ENCODE data around the gene PXK. TPM values are rescaled to one million over a fixed set of nuclear protein-coding genes. Genes with fewer than 3 reads are reported as not detected.

The PXK gene
- total and polyA plus RNA-seq, 4 donors: 6.0 to 15.9 (median 12.6) TPM

- no peak overlapping the region for H3K27ac ChIP-seq (ENCODE audit: low read depth in 1 of 2, low read length in 2 of 2)
- H3K36me3 ChIP-seq (ENCODE audit: control insufficient read depth in 4 of 4, insufficient read depth in 3 of 4, low read depth in 1 of 4, low read length in 3 of 4): no peaks in the 10 kb centered on the region
- peaks cover 0 to 3% (median 0%) of the 10 kb centered on the region in 4 donors for H3K4me1 ChIP-seq (ENCODE audit: control insufficient read depth in 4 of 4, insufficient read depth in 4 of 4, low read length in 3 of 4)
- TF ChIP-seq NR2F2 (IDR thresholded peaks at IDR 0.05): peak; percentile 81
- TF ChIP-seq FOXA2 (IDR thresholded peaks at IDR 0.05): no peak
- H3K9ac ChIP-seq (ENCODE audit: low read depth in 1 of 2, low read length in 2 of 2): no peak overlapping the region
- no peak overlapping the region for H3K4me3 ChIP-seq (ENCODE audit: low read depth in 1 of 3, low read length in 3 of 3)
- 86% methylated on average over 10 of the region's 10 CpGs for WGBS
- no peak for DNase-seq (ENCODE audit: low spot score)
- no peaks in the 10 kb centered on the region for H3K27me3 ChIP-seq (ENCODE audit: control insufficient read depth in 4 of 4, insufficient read depth in 4 of 4, low read length in 3 of 4)
- H3K9me3 ChIP-seq (ENCODE audit: control insufficient read depth in 4 of 4, low read length in 3 of 4): no peaks in the 10 kb centered on the region
Observed at GRCh38 chr3:58370407-58370806, 37.7 kb downstream of the PXK start.

GRCh38 chr3:58371754-58372153, 39.1 kb downstream of the PXK start:
- no peak for DNase-seq (ENCODE audit: low spot score)
- H3K36me3 ChIP-seq (ENCODE audit: control insufficient read depth in 4 of 4, insufficient read depth in 3 of 4, low read depth in 1 of 4, low read length in 3 of 4): no peaks in the 10 kb centered on the region

GRCh38 chr3:58375254-58375653, 42.6 kb downstream of the PXK start:
- Histone ChIP-seq H3K9me3 (ENCODE audit: control insufficient read depth in 4 of 4, low read length in 3 of 4) (no peaks in the 10 kb centered on the region), H3K4me3 (ENCODE audit: low read depth in 1 of 3, low read length in 3 of 3) (no peak overlapping the region), H3K36me3 (ENCODE audit: control insufficient read depth in 4 of 4, insufficient read depth in 3 of 4, low read depth in 1 of 4, low read length in 3 of 4) (no peaks in the 10 kb centered on the region), H3K4me1 (ENCODE audit: control insufficient read depth in 4 of 4, insufficient read depth in 4 of 4, low read length in 3 of 4) (peaks cover 0 to 10% (median 5%) of the 10 kb centered on the region in 4 donors), H3K27me3 (ENCODE audit: control insufficient read depth in 4 of 4, insufficient read depth in 4 of 4, low read length in 3 of 4) (no peaks in the 10 kb centered on the region), H3K9ac (ENCODE audit: low read depth in 1 of 2, low read length in 2 of 2) (no peak overlapping the region), H3K27ac (ENCODE audit: low read depth in 1 of 2, low read length in 2 of 2) (no peak overlapping the region)
- DNase-seq (ENCODE audit: low spot score): no peak
- 90% methylated on average over 5 of the region's 5 CpGs for WGBS
- TF ChIP-seq RAD21 (IDR thresholded peaks at IDR 0.05) (no peak), REST (IDR thresholded peaks at IDR 0.05) (no peak), RXRA (IDR thresholded peaks at IDR 0.05) (no peak), FOXA2 (IDR thresholded peaks at IDR 0.05) (no peak), CTCF (IDR thresholded peaks at IDR 0.05; ENCODE audit: low read depth, low read length, missing input control) (no peak), HNF4A (conservative IDR thresholded peaks at IDR 0.05) (no peak), HNF4G (IDR thresholded peaks at IDR 0.05) (no peak), GABPA (IDR thresholded peaks at IDR 0.05 in 1 of 2, conservative IDR thresholded peaks at IDR 0.05 in 1 of 2) (no peak), FOXA1 (IDR thresholded peaks at IDR 0.05) (no peak)

More at GRCh38 chr3:58371754-58372153, 39.1 kb downstream of the PXK start:
- no peaks in the 10 kb centered on the region for H3K9me3 ChIP-seq (ENCODE audit: control insufficient read depth in 4 of 4, low read length in 3 of 4)
- H3K27me3 ChIP-seq (ENCODE audit: control insufficient read depth in 4 of 4, insufficient read depth in 4 of 4, low read length in 3 of 4): no peaks in the 10 kb centered on the region
- peaks cover 0 to 3% (median under 1%) of the 10 kb centered on the region in 4 donors for H3K4me1 ChIP-seq (ENCODE audit: control insufficient read depth in 4 of 4, insufficient read depth in 4 of 4, low read length in 3 of 4)
- TF ChIP-seq YY1 (IDR thresholded peaks at IDR 0.05) (no peak), ATF3 (IDR thresholded peaks at IDR 0.05) (no peak), EGR1 (IDR thresholded peaks at IDR 0.05; ENCODE audit: low read depth in 2 of 2) (no peak), TAF1 (conservative IDR thresholded peaks at IDR 0.05) (no peak), GABPA (IDR thresholded peaks at IDR 0.05 in 1 of 2, conservative IDR thresholded peaks at IDR 0.05 in 1 of 2) (no peak), NR2F2 (IDR thresholded peaks at IDR 0.05) (no peak), SP1 (IDR thresholded peaks at IDR 0.05) (no peak), RAD21 (IDR thresholded peaks at IDR 0.05) (no peak), REST (IDR thresholded peaks at IDR 0.05) (no peak), HNF4A (conservative IDR thresholded peaks at IDR 0.05) (no peak), HNF4G (IDR thresholded peaks at IDR 0.05) (no peak)
- no peak overlapping the region for H3K4me3 ChIP-seq (ENCODE audit: low read depth in 1 of 3, low read length in 3 of 3)
- H3K9ac ChIP-seq (ENCODE audit: low read depth in 1 of 2, low read length in 2 of 2): no peak overlapping the region
- no peak overlapping the region for H3K27ac ChIP-seq (ENCODE audit: low read depth in 1 of 2, low read length in 2 of 2)
